ENCODE data around the gene ERBIN. TPM values are rescaled to one million over a fixed set of nuclear protein-coding genes. Genes with fewer than 3 reads are reported as not detected.

The ERBIN gene
- total and polyA plus RNA-seq, 2 donors (not counting 1 experiment from before 2014, with no cell fraction given) = 69.1 to 127 TPM

- DNase-seq (ENCODE audit: low read depth in 2 of 2) = peak in 1 of 2 donors; percentile 57
- TF ChIP-seq EZH2 (IDR thresholded peaks at IDR 0.05; ENCODE audit: low read length, missing control alignments) (no peak), CTCF (conservative IDR thresholded peaks at IDR 0.05 in 1 of 2, IDR thresholded peaks at IDR 0.05 in 1 of 2; ENCODE audit: low read depth in 1 of 2, low read length in 2 of 2) (no peak)
- no peaks in the 10 kb centered on the region for H3K79me2 ChIP-seq (ENCODE audit: control insufficient read depth, insufficient read depth, low read length)
Measured at GRCh38 chr5:65902104-65902503, 24.3 kb upstream of the ERBIN start.

GRCh38 chr5:65903581-65903980, 22.8 kb upstream of the ERBIN start:
- Histone ChIP-seq H3K79me2 (ENCODE audit: control insufficient read depth, insufficient read depth, low read length) (no peaks in the 10 kb centered on the region), H3K4me2 (ENCODE audit: extremely low read depth, insufficient read depth, low read length) (no peak overlapping the region), H3K27me3 (ENCODE audit: control insufficient read depth, insufficient read depth, low read length) (no peaks in the 10 kb centered on the region), H3K4me3 (replicated peaks in 1 of 4; ENCODE audit: control extremely low read depth in 1 of 4, insufficient read depth in 1 of 4, low read depth in 3 of 4, low read length in 4 of 4) (no peak overlapping the region), H2AFZ (ENCODE audit: low read length) (no peak overlapping the region), H3K9me3 (ENCODE audit: control insufficient read depth, insufficient read depth, low read depth, low read length) (no peaks in the 10 kb centered on the region), H3K4me1 (ENCODE audit: control insufficient read depth, extremely low read depth, insufficient read depth, low read length) (no peaks in the 10 kb centered on the region), H3K27ac (ENCODE audit: insufficient read depth, low read length) (no peak overlapping the region), H4K20me1 (ENCODE audit: control insufficient read depth, extremely low read depth, insufficient read depth, low read length) (no peaks in the 10 kb centered on the region), H3K36me3 (ENCODE audit: control insufficient read depth, insufficient read depth, low read length) (no peaks in the 10 kb centered on the region), H3K9ac (ENCODE audit: insufficient read depth, low read length) (no peak overlapping the region)
- DNase-seq (ENCODE audit: low read depth in 2 of 2) = peak in 1 of 2 donors; percentile 49
- TF ChIP-seq EZH2 (IDR thresholded peaks at IDR 0.05; ENCODE audit: low read length, missing control alignments) (no peak), CTCF (conservative IDR thresholded peaks at IDR 0.05 in 1 of 2, IDR thresholded peaks at IDR 0.05 in 1 of 2; ENCODE audit: low read depth in 1 of 2, low read length in 2 of 2) (no peak)

More at GRCh38 chr5:65902104-65902503, 24.3 kb upstream of the ERBIN start:
- Histone ChIP-seq H3K4me2 (ENCODE audit: extremely low read depth, insufficient read depth, low read length) (no peak overlapping the region), H3K36me3 (ENCODE audit: control insufficient read depth, insufficient read depth, low read length) (no peaks in the 10 kb centered on the region), H3K9ac (ENCODE audit: insufficient read depth, low read length) (no peak overlapping the region), H3K9me3 (ENCODE audit: control insufficient read depth, insufficient read depth, low read depth, low read length) (no peaks in the 10 kb centered on the region), H3K4me3 (replicated peaks in 1 of 4; ENCODE audit: control extremely low read depth in 1 of 4, insufficient read depth in 1 of 4, low read depth in 3 of 4, low read length in 4 of 4) (no peak overlapping the region), H3K27me3 (ENCODE audit: control insufficient read depth, insufficient read depth, low read length) (no peaks in the 10 kb centered on the region), H3K4me1 (ENCODE audit: control insufficient read depth, extremely low read depth, insufficient read depth, low read length) (no peaks in the 10 kb centered on the region), H2AFZ (ENCODE audit: low read length) (no peak overlapping the region), H4K20me1 (ENCODE audit: control insufficient read depth, extremely low read depth, insufficient read depth, low read length) (no peaks in the 10 kb centered on the region), H3K27ac (ENCODE audit: insufficient read depth, low read length) (no peak overlapping the region)

GRCh38 chr5:65906256-65906655, 20.1 kb upstream of the ERBIN start:
- no peak overlapping the region for H3K9ac ChIP-seq (ENCODE audit: insufficient read depth, low read length)
- TF ChIP-seq CTCF (conservative IDR thresholded peaks at IDR 0.05 in 1 of 2, IDR thresholded peaks at IDR 0.05 in 1 of 2; ENCODE audit: low read depth in 1 of 2, low read length in 2 of 2) (no peak), EZH2 (IDR thresholded peaks at IDR 0.05; ENCODE audit: low read length, missing control alignments) (no peak)
- H3K27ac ChIP-seq (ENCODE audit: insufficient read depth, low read length) = no peak overlapping the region
- H3K27me3 ChIP-seq (ENCODE audit: control insufficient read depth, insufficient read depth, low read length) = no peaks in the 10 kb centered on the region
- H4K20me1 ChIP-seq (ENCODE audit: control insufficient read depth, extremely low read depth, insufficient read depth, low read length) = no peaks in the 10 kb centered on the region
- no peak overlapping the region for H3K4me2 ChIP-seq (ENCODE audit: extremely low read depth, insufficient read depth, low read length)
- H3K4me1 ChIP-seq (ENCODE audit: control insufficient read depth, extremely low read depth, insufficient read depth, low read length) = no peaks in the 10 kb centered on the region
- H3K36me3 ChIP-seq (ENCODE audit: control insufficient read depth, insufficient read depth, low read length) = no peaks in the 10 kb centered on the region
- no peaks in the 10 kb centered on the region for H3K9me3 ChIP-seq (ENCODE audit: control insufficient read depth, insufficient read depth, low read depth, low read length)
- DNase-seq (ENCODE audit: low read depth in 2 of 2) = no peak
- no peak overlapping the region for H2AFZ ChIP-seq (ENCODE audit: low read length)
- H3K79me2 ChIP-seq (ENCODE audit: control insufficient read depth, insufficient read depth, low read length) = no peaks in the 10 kb centered on the region
- no peak overlapping the region for H3K4me3 ChIP-seq (replicated peaks in 1 of 4; ENCODE audit: control extremely low read depth in 1 of 4, insufficient read depth in 1 of 4, low read depth in 3 of 4, low read length in 4 of 4)

All from fibroblast of lung (primary cell).